Peyer's patch (tissue), 4 donors: ENCODE measurements around the gene UTS2B. TPM values are rescaled to one million over a fixed set of nuclear protein-coding genes. Genes with fewer than 3 reads are reported as not detected.

Experiments
- DNase-seq, 3 donors: peaks; one replicate each; pipeline ENCODE4 v3.0.0-alpha.2; 2017 to 2019
- H3K27ac ChIP-seq, 4 donors: fragments of 200-600 bp; sonication (generic); one replicate each; pipeline ENCODE4 v1.5.1; 2016 to 2019
- H3K27me3 ChIP-seq, 2 donors: fragments of 200-600 bp; sonication (generic); one replicate each; pipeline ENCODE4 v1.5.1; 2019
- H3K36me3 ChIP-seq, 3 donors: fragments of 200-600 bp; sonication (generic); one replicate each; pipeline ENCODE4 v1.5.1; 2016 to 2019
- H3K4me1 ChIP-seq, 4 donors: fragments of 200-600 bp; sonication (generic); one replicate each; pipeline ENCODE4 v1.5.1; 2016 to 2019
- H3K4me3 ChIP-seq, 4 donors: fragments of 200-600 bp; sonication (generic); 1 replicate in 3 of 4; 2 replicates in 1 of 4; pipeline ENCODE4 v1.5.1; 2016 to 2019; ENCODE audit warnings: mild to moderate bottlenecking in 1 of 4
- H3K9me3 ChIP-seq, 4 donors: fragments of 200-600 bp; sonication (generic); one replicate each; pipeline ENCODE4 v1.5.1; 2016 to 2019; ENCODE audit warnings: mild to moderate bottlenecking in 1 of 4
- POLR2A ChIP-seq, 2 donors: fragments of 450-650 bp; IDR thresholded peaks; one replicate each; pipeline ENCODE4 v1.5.1; 2017; ENCODE audit warnings: antibody characterized with exemption in 2 of 2, mild to moderate bottlenecking in 2 of 2, moderate library complexity in 2 of 2
- total RNA-seq, 4 donors: library from RNA; depleted of rRNA; stranded (reverse); fragments of >200 nt; gene quantifications; one replicate each; pipeline ENCODE4 v1.1.0, GENCODE V29; 2016
- TF ChIP-seq, protein P1 (sequence below), 6 experiments: fragments of 450-650 bp in 4 of 6; fragments of 200-600 bp in 2 of 6; sonication (generic) in 1 of 6; IDR thresholded peaks; one replicate each; pipeline ENCODE4 v1.5.1; 2017 to 2019; ENCODE audit warnings: antibody characterized with exemption in 6 of 6, mild to moderate bottlenecking in 3 of 6, moderate library complexity in 1 of 6

UTS2B gene
- total RNA-seq, 4 donors from 2014 or later, result 1.9 to 6.6 TPM; not detected in 2

DNA sequence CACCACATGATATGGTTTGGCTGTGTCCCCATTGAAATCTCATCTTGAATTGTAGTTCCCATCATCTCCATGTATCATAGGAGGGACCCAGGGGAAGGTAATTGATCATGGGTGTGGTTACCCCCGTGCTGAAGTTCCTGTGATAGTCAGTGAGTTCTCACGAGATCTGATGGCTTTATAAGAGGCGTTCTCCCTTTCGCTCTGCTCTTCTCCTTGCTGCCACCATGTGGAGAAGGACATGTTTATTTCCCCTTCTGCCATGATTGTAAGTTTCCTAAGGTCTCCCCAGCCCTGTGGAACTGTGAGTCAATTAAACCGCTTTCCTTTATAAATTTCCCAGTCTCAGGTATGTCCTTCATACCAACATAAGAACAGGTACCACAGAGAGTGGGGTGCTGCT, 109.4 kb downstream of the UTS2B start:
- DNase-seq, result no peak
- Histone ChIP-seq H3K4me1 (no peaks in the 10 kb centered on the region), H3K36me3 (no peaks in the 10 kb centered on the region), H3K4me3 (no peak overlapping the region), H3K9me3 (no peaks in the 10 kb centered on the region), H3K27ac (no peak overlapping the region), H3K27me3 (no peaks in the 10 kb centered on the region)
- TF ChIP-seq POLR2A (IDR thresholded peaks at IDR 0.05), result no peak

- H3K27me3 ChIP-seq, result no peaks in the 10 kb centered on the region
- no peaks in the 10 kb centered on the region for H3K9me3 ChIP-seq
- no peaks in the 10 kb centered on the region for H3K36me3 ChIP-seq
- no peak for TF ChIP-seq POLR2A (IDR thresholded peaks at IDR 0.05)
- TF ChIP-seq, protein P1, sequence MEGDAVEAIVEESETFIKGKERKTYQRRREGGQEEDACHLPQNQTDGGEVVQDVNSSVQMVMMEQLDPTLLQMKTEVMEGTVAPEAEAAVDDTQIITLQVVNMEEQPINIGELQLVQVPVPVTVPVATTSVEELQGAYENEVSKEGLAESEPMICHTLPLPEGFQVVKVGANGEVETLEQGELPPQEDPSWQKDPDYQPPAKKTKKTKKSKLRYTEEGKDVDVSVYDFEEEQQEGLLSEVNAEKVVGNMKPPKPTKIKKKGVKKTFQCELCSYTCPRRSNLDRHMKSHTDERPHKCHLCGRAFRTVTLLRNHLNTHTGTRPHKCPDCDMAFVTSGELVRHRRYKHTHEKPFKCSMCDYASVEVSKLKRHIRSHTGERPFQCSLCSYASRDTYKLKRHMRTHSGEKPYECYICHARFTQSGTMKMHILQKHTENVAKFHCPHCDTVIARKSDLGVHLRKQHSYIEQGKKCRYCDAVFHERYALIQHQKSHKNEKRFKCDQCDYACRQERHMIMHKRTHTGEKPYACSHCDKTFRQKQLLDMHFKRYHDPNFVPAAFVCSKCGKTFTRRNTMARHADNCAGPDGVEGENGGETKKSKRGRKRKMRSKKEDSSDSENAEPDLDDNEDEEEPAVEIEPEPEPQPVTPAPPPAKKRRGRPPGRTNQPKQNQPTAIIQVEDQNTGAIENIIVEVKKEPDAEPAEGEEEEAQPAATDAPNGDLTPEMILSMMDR (IDR thresholded peaks at IDR 0.05), result no peak
- no peak overlapping the region for H3K4me3 ChIP-seq
- no peak for DNase-seq
- no peak overlapping the region for H3K27ac ChIP-seq
- no peaks in the 10 kb centered on the region for H3K4me1 ChIP-seq
These were observed 113.0 kb downstream of the UTS2B start for GRCh38 chr3:191217301-191217700.

Other genes with a start within 250 kb of the UTS2B start
- gene OSTN, start 131.3 kb downstream of the UTS2B start, total RNA-seq, result not detected
- gene CCDC50, start 1.1 kb downstream of the UTS2B start, total RNA-seq, result 100 to 1,000 TPM in 2 of 4 donors, 10 to 100 TPM in 2; 68.1 to 201 (median 106) TPM
- gene PYDC2, start 130.6 kb upstream of the UTS2B start, total RNA-seq, result not detected